ENCODE measurements around the gene DRAM1. TPM values are rescaled to one million over a fixed set of nuclear protein-coding genes. Genes with fewer than 3 reads are reported as not detected.

DRAM1 gene
- total and polyA plus RNA-seq, 9 of the 15 experiments (the other 6 are each of a cell fraction or from before 2014, with no cell fraction given): 1.4 to 4.3 (median 2.7) TPM

DNA sequence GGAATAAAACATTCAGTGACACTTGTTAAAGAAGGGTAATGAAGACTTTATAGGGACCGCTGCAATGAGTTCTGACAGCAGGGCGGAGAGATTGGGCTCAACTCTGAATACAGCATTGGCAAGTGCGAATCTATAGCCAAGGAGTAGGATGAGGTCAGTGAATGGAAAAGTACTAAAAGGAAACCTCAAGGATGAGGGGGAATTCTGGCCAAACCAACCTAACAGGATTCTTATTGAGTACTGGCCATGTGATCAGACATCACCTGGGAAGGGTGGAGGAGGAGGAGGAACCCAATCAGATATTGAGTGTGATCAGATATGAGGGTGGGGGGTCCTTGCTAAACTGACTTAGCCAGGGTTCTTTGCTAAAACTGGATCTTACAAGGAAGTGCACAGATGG, 31.0 kb downstream of the DRAM1 start:
- whole genome bisulfite sequencing (ENCODE audit: insufficient coverage, low coverage, missing lambda C conversion rate): 71% methylated on average over 3 of the region's 3 CpGs
- no peak overlapping the region for H3K4me3 ChIP-seq
- BruUV-seq (replicated peaks): no TSS peak
- POLR2A ChIA-PET: no interaction called here
- H3K9me1 ChIP-seq (ENCODE audit: control insufficient read depth, insufficient read depth, low read length): no peaks in the 10 kb centered on the region
- H2AFZ ChIP-seq (ENCODE audit: low read depth, low read length): no peak overlapping the region
- CTCF ChIA-PET (ENCODE audit: low intra/inter-chr PET ratio): no interaction called here
- DNase-seq (ENCODE audit: extremely low read depth in 1 of 4, low spot score in 3 of 4) (no peak), FAIRE-seq (no peak), ATAC-seq (no peak; the same call in 2 of the 3 replicates)
- no peaks in the 10 kb centered on the region for H3K36me3 ChIP-seq (ENCODE audit: control insufficient read depth, insufficient read depth, low read length)
- no peaks in the 10 kb centered on the region for H3K9me3 ChIP-seq (replicated peaks; ENCODE audit: control insufficient read depth, insufficient read depth, low read depth, low read length)
- no peaks in the 10 kb centered on the region for H3K79me2 ChIP-seq (ENCODE audit: control insufficient read depth, insufficient read depth, low read length)
- no peaks in the 10 kb centered on the region for H3K27me3 ChIP-seq (ENCODE audit: control insufficient read depth in 2 of 2, insufficient read depth in 2 of 2, low read length in 2 of 2)
- in situ Hi-C loops (cut with MboI) (no loop called here), intact Hi-C loops (cut with micrococcal nuclease) (no loop called here)
- no peak overlapping the region for H3K27ac ChIP-seq (ENCODE audit: extremely low read depth, low read depth, low read length)
- no peak for TF ChIP-seq FOSL1 (tag; conservative IDR thresholded peaks at IDR 0.05)
- TF ChIP-seq, protein P1, sequence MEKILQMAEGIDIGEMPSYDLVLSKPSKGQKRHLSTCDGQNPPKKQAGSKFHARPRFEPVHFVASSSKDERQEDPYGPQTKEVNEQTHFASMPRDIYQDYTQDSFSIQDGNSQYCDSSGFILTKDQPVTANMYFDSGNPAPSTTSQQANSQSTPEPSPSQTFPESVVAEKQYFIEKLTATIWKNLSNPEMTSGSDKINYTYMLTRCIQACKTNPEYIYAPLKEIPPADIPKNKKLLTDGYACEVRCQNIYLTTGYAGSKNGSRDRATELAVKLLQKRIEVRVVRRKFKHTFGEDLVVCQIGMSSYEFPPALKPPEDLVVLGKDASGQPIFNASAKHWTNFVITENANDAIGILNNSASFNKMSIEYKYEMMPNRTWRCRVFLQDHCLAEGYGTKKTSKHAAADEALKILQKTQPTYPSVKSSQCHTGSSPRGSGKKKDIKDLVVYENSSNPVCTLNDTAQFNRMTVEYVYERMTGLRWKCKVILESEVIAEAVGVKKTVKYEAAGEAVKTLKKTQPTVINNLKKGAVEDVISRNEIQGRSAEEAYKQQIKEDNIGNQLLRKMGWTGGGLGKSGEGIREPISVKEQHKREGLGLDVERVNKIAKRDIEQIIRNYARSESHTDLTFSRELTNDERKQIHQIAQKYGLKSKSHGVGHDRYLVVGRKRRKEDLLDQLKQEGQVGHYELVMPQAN (IDR thresholded peaks at IDR 0.05; ENCODE audit: borderline replicate concordance): no peak
- no peak for TF ChIP-seq MTA3 (IDR thresholded peaks at IDR 0.05; ENCODE audit: borderline replicate concordance)
- no peak for TF ChIP-seq TEAD2 (tag; IDR thresholded peaks at IDR 0.05)
- TF ChIP-seq SREBF2 (CRISPR knock-in tag; IDR thresholded peaks at IDR 0.05): no peak
- TF ChIP-seq KAT7 (CRISPR knock-in tag; IDR thresholded peaks at IDR 0.05; ENCODE audit: borderline replicate concordance): no peak
- TF ChIP-seq, protein P2, sequence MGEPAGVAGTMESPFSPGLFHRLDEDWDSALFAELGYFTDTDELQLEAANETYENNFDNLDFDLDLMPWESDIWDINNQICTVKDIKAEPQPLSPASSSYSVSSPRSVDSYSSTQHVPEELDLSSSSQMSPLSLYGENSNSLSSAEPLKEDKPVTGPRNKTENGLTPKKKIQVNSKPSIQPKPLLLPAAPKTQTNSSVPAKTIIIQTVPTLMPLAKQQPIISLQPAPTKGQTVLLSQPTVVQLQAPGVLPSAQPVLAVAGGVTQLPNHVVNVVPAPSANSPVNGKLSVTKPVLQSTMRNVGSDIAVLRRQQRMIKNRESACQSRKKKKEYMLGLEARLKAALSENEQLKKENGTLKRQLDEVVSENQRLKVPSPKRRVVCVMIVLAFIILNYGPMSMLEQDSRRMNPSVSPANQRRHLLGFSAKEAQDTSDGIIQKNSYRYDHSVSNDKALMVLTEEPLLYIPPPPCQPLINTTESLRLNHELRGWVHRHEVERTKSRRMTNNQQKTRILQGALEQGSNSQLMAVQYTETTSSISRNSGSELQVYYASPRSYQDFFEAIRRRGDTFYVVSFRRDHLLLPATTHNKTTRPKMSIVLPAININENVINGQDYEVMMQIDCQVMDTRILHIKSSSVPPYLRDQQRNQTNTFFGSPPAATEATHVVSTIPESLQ (CRISPR knock-in tag; IDR thresholded peaks at IDR 0.05): no peak
- H3K4me2 ChIP-seq (ENCODE audit: insufficient read depth, low read length): no peak overlapping the region
- no peaks in the 10 kb centered on the region for H3K4me1 ChIP-seq (replicated peaks in 1 of 2; ENCODE audit: control insufficient read depth in 2 of 2, insufficient read depth in 2 of 2, low read length in 2 of 2)
- H4K20me1 ChIP-seq (replicated peaks; ENCODE audit: control insufficient read depth, insufficient read depth, low read length): no peaks in the 10 kb centered on the region
- H3K9ac ChIP-seq (ENCODE audit: insufficient read depth in 1 of 2, low read depth in 2 of 2, low read length in 2 of 2): no peak overlapping the region

Measured in K562 (cell line).